Activated naive CD8-positive, alpha-beta T cell treated with anti-CD3 and anti-CD28 coated beads for 36 hours (primary cell): ENCODE measurements around the gene ZNF770. TPM values are rescaled to one million over a fixed set of nuclear protein-coding genes. Genes with fewer than 3 reads are reported as not detected.

ENCODE experiments used
- DNase-seq: peaks from one replicate; pipeline ENCODE4 v3.0.0; 2021
- H3K27ac Mint-ChIP-seq: one replicate; pipeline ENCODE4 v1.8.0; 2022; ENCODE audit warnings: mild to moderate bottlenecking, moderate library complexity, mixed read lengths
- H3K27me3 Mint-ChIP-seq: one replicate; pipeline ENCODE4 v1.8.0; 2022; ENCODE audit warnings: mild to moderate bottlenecking, mixed read lengths
- H3K36me3 Mint-ChIP-seq: one replicate; pipeline ENCODE4 v1.8.0; 2021; ENCODE audit warnings: mild to moderate bottlenecking, mixed read lengths
- H3K4me1 Mint-ChIP-seq: one replicate; pipeline ENCODE4 v1.8.0; 2021; ENCODE audit warnings: mixed read lengths
- H3K4me3 Mint-ChIP-seq: one replicate; pipeline ENCODE4 v1.8.0; 2022; ENCODE audit warnings: mild to moderate bottlenecking, moderate library complexity, mixed read lengths
- H3K9me3 Mint-ChIP-seq: one replicate; pipeline ENCODE4 v1.8.0; 2022; ENCODE audit warnings: mixed read lengths
- total RNA-seq, 2 experiments: library from RNA; stranded (reverse); gene quantifications; one replicate each; pipeline ENCODE4 v1.2.3, GENCODE V29; 2021

ZNF770 gene
- total RNA-seq: 10 to 100 TPM; 73.2 to 74.5 TPM

GRCh38 chr15:34988027-34988902 is at the start of gene ZNF770:
Gene ZNF770 (minus strand): TSS chr15:34988287. CDS start chr15:34983434, 4,853 bp downstream.
- DNase-seq: peak; percentile 84
- H3K9me3 Mint-ChIP-seq: no peaks in the 10 kb centered on the region
- H3K4me1 Mint-ChIP-seq: peaks cover 33% of the 10 kb centered on the region
- no peaks in the 10 kb centered on the region for H3K27me3 Mint-ChIP-seq
- peak within 1 kb of the TSS; percentile 95 for H3K4me3 Mint-ChIP-seq
- H3K36me3 Mint-ChIP-seq: peaks cover 24% of the 10 kb centered on the region
- H3K27ac Mint-ChIP-seq: peak within 1 kb of the TSS; percentile 99

- DNase-seq: no peak
- Mint-ChIP-seq H3K27me3 (peaks cover 7% of the 10 kb centered on the region), H3K27ac (no peak overlapping the region), H3K9me3 (no peaks in the 10 kb centered on the region), H3K4me1 (no peaks in the 10 kb centered on the region), H3K4me3 (no peak overlapping the region), H3K36me3 (no peaks in the 10 kb centered on the region)
Measured at GRCh38 chr15:35028235-35028984, 40.3 kb upstream of the ZNF770 start.

DNA sequence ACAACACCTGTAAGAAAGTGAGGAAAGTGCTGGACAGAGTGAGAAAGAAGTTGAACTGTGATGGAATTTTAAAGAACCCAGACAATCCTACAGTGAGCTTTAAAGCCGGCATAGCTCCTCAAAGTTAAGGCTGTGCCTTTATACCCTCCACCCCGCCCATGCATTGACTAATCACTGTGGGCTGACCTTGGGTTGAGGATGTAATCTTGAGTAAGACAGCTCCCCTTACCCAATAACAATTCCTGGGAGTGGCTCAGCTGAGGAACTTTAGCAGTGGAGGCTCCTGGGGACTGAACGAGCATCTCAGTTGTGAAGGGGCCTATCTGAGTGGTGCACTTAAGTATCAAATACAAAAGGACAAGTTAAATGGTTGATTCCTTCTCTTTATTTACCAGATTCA is 35.7 kb upstream of the ZNF770 start:
- Mint-ChIP-seq H3K4me3 (no peak overlapping the region), H3K27ac (no peak overlapping the region), H3K9me3 (no peaks in the 10 kb centered on the region), H3K4me1 (no peaks in the 10 kb centered on the region), H3K27me3 (peaks cover 5% of the 10 kb centered on the region), H3K36me3 (no peaks in the 10 kb centered on the region)
- no peak for DNase-seq

- peaks cover 8% of the 10 kb centered on the region for H3K27me3 Mint-ChIP-seq
- no peak overlapping the region for H3K27ac Mint-ChIP-seq
- no peaks in the 10 kb centered on the region for H3K9me3 Mint-ChIP-seq
- H3K4me1 Mint-ChIP-seq: no peaks in the 10 kb centered on the region
- no peak overlapping the region for H3K4me3 Mint-ChIP-seq
- H3K36me3 Mint-ChIP-seq: no peaks in the 10 kb centered on the region
- no peak for DNase-seq
Measured at GRCh38 chr15:35020974-35021373, 32.9 kb upstream of the ZNF770 start.

GRCh38 chr15:35019404-35020327 is 31.6 kb upstream of the ZNF770 start:
- Mint-ChIP-seq H3K36me3 (no peaks in the 10 kb centered on the region), H3K4me3 (no peak overlapping the region), H3K9me3 (no peaks in the 10 kb centered on the region), H3K27ac (no peak overlapping the region), H3K4me1 (no peaks in the 10 kb centered on the region), H3K27me3 (peaks cover 8% of the 10 kb centered on the region)
- no peak for DNase-seq

GRCh38 chr15:35014241-35014640 is 26.2 kb upstream of the ZNF770 start:
- peaks cover 8% of the 10 kb centered on the region for H3K27me3 Mint-ChIP-seq
- H3K36me3 Mint-ChIP-seq: no peaks in the 10 kb centered on the region
- H3K4me3 Mint-ChIP-seq: no peak overlapping the region
- H3K4me1 Mint-ChIP-seq: no peaks in the 10 kb centered on the region
- no peak for DNase-seq
- no peak overlapping the region for H3K27ac Mint-ChIP-seq
- H3K9me3 Mint-ChIP-seq: no peaks in the 10 kb centered on the region

- Mint-ChIP-seq H3K36me3 (no peaks in the 10 kb centered on the region), H3K4me3 (no peak overlapping the region), H3K4me1 (no peaks in the 10 kb centered on the region), H3K9me3 (no peaks in the 10 kb centered on the region), H3K27me3 (peaks cover 8% of the 10 kb centered on the region), H3K27ac (no peak overlapping the region)
- DNase-seq: no peak
Measured at GRCh38 chr15:35013370-35013769, 25.3 kb upstream of the ZNF770 start.

DNA sequence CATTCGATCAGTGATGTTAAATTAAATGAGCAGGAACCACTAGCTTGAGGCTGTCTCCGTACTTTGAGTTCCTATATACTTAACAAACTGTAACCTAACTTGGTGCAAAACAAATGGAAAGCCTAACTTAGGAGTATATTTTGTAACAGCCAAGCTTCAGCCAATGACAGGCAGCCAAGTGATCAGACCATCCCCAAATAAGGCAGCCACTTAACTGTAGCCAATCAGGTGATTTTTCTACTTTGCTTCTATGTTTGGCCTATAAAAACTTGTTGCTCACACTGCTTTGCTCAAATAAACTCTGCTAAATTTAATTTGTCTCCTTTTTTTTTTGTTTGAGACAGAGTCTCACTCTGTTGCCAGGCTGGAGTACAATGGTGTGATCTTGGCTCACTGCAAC is 19.3 kb upstream of the ZNF770 start:
- Mint-ChIP-seq H3K9me3 (no peaks in the 10 kb centered on the region), H3K36me3 (no peaks in the 10 kb centered on the region), H3K4me3 (no peak overlapping the region), H3K4me1 (no peaks in the 10 kb centered on the region), H3K27me3 (no peaks in the 10 kb centered on the region), H3K27ac (no peak overlapping the region)
- DNase-seq: no peak

DNA sequence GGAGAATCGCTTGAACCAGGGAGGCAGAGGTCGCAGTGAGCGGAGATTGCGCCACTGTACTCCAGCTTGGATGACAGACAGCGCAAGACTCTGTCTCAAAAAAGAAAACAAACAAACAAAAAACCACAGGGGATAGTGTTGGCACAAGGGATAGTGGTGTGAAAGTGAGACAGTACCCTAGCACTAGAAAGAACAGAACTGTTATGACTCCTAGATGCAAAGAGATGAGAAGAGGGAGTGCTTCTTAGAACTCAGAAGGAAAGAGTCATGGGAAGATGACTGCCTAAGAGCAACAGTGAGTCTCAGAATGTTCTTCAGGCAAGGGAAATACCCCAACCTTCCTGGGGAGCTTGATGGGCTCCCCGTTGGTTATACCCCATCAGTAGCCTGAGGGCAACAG is 17.8 kb upstream of the ZNF770 start:
- Mint-ChIP-seq H3K4me1 (no peaks in the 10 kb centered on the region), H3K9me3 (no peaks in the 10 kb centered on the region), H3K27me3 (no peaks in the 10 kb centered on the region), H3K27ac (no peak overlapping the region), H3K4me3 (no peak overlapping the region), H3K36me3 (no peaks in the 10 kb centered on the region)
- DNase-seq: no peak

DNA sequence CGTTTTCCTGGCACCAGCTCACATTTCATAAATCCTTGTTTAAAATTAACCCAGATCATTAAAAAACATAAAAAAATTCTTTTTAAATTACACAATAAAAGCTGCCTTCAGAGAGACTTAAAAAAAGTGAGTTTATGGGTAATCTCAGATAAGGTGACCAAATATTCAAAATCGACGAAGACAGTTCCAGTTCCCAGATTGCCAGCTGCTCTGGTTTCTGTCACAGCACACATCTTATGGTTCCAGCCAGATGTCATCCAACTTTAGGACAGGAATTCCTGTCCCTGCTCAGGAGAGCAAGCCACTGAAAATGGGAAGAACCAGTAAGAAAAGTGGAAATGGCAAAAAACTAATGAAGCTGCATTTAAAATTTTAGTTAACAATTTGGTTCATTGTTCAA is 15.8 kb upstream of the ZNF770 start:
- H3K36me3 Mint-ChIP-seq: no peaks in the 10 kb centered on the region
- H3K27ac Mint-ChIP-seq: no peak overlapping the region
- DNase-seq: no peak
- no peaks in the 10 kb centered on the region for H3K4me1 Mint-ChIP-seq
- H3K4me3 Mint-ChIP-seq: no peak overlapping the region
- no peaks in the 10 kb centered on the region for H3K9me3 Mint-ChIP-seq
- no peaks in the 10 kb centered on the region for H3K27me3 Mint-ChIP-seq

DNA sequence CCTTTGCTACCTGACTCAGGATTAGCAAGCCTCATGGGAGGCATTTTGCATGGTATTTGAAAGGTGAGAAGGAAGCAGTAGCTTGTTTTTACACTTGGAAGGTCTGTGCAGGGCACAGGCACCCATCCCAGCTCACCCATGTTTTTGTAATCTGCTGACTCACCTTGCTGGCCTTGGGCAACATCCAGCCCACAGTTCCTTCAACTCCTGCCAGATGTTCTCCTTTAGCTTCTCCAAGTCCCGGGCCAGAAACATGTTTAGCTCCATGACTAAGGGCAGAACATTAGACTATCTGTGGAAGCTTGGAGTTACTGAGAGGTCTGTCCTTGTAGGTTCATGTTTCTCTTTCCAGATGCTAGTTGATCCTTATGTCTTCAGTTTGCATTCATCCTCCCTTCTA is 12.4 kb upstream of the ZNF770 start:
- H3K4me1 Mint-ChIP-seq: no peaks in the 10 kb centered on the region
- H3K27ac Mint-ChIP-seq: no peak overlapping the region
- H3K36me3 Mint-ChIP-seq: no peaks in the 10 kb centered on the region
- no peak overlapping the region for H3K4me3 Mint-ChIP-seq
- peaks cover 4% of the 10 kb centered on the region for H3K27me3 Mint-ChIP-seq
- no peak for DNase-seq
- no peaks in the 10 kb centered on the region for H3K9me3 Mint-ChIP-seq

GRCh38 chr15:34999906-35000305 is 11.8 kb upstream of the ZNF770 start:
- no peaks in the 10 kb centered on the region for H3K9me3 Mint-ChIP-seq
- no peak overlapping the region for H3K4me3 Mint-ChIP-seq
- H3K27ac Mint-ChIP-seq: no peak overlapping the region
- H3K4me1 Mint-ChIP-seq: no peaks in the 10 kb centered on the region
- peaks cover 8% of the 10 kb centered on the region for H3K27me3 Mint-ChIP-seq
- no peak for DNase-seq
- no peaks in the 10 kb centered on the region for H3K36me3 Mint-ChIP-seq

DNA sequence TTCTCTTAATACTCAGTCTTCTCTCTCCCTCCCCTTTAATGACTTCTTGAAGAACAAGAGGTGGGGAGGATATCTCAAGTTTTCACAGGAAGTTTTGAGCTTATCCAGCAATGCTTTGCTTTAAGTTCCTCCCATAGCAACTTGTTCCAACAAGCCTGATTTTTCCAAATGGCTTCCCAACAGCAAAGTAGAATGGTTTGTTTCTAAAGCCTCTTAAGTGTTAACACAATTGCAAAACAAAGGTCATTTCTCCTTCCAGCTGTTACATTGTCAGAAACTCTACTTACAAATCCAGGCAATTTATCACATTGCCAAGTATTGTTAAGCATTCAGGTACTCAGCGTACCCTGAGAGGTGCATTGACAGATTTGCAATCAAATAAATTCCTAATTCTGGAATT is 6.8 kb upstream of the ZNF770 start:
- H3K4me3 Mint-ChIP-seq: no peak overlapping the region
- DNase-seq: no peak
- H3K9me3 Mint-ChIP-seq: no peaks in the 10 kb centered on the region
- no peaks in the 10 kb centered on the region for H3K36me3 Mint-ChIP-seq
- peaks cover 15% of the 10 kb centered on the region for H3K4me1 Mint-ChIP-seq
- H3K27me3 Mint-ChIP-seq: peaks cover 8% of the 10 kb centered on the region
- no peak overlapping the region for H3K27ac Mint-ChIP-seq

DNA sequence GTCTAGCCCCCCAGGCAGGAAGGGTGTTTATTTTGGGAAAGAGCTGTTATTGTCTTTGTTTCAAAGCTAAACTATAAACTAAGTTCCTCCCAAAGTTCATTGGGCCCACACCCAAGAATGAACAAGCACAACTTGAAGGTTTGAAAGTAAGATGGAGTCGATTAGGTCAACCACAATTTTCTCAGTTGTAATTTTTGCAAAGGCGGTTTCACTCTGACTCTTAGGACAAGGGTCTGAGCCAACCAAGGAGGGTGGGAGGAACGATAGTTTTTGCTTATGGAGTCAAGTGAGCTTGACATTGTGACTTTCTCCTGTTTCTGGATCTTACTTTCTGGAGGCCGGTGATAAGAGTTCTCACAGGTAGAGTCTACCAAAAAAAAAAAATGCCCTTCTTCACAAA is 5.8 kb upstream of the ZNF770 start:
- Mint-ChIP-seq H3K4me3 (no peak overlapping the region), H3K36me3 (no peaks in the 10 kb centered on the region), H3K4me1 (peaks cover 25% of the 10 kb centered on the region), H3K27me3 (peaks cover 8% of the 10 kb centered on the region), H3K27ac (no peak overlapping the region), H3K9me3 (no peaks in the 10 kb centered on the region)
- peak; percentile 11 for DNase-seq

- H3K27ac Mint-ChIP-seq: no peak overlapping the region
- H3K36me3 Mint-ChIP-seq: no peaks in the 10 kb centered on the region
- H3K9me3 Mint-ChIP-seq: no peaks in the 10 kb centered on the region
- peaks cover 8% of the 10 kb centered on the region for H3K27me3 Mint-ChIP-seq
- peaks cover 25% of the 10 kb centered on the region for H3K4me1 Mint-ChIP-seq
- H3K4me3 Mint-ChIP-seq: no peak overlapping the region
- DNase-seq: no peak
Measured at GRCh38 chr15:34993412-34993811, 5.3 kb upstream of the ZNF770 start.
